ENCODE measurements around the gene VSTM2L. TPM values are rescaled to one million over a fixed set of nuclear protein-coding genes. Genes with fewer than 3 reads are reported as not detected.

VSTM2L gene
- total RNA-seq, 2 experiments from 2014 or later, result 0.17 TPM; not detected in 1

DNA sequence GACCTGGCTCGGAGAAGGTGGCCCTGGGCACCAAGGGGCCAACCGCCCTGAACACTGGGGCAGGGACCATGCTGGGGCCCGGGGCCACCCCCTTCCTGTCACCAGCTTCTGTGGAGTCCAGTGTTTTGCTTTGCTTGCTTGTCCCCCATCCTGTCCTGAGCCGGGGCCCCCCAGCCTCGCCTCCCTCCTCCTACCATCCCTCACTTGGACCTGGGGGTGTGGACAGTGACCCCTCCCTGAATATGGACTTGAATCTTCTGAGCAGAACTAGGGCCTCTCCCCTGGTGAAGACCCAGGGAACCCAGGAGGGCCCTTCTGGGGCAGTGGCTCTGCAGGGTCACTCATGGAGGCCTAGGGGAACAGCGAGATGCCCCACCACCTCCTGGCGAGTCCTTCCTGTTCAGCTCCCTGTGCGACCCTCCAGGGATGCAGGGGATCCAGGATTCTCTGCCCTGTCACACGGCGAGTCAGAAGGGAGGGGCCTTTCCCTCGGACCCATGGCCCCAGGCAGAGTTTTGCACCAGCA is 41.6 kb downstream of the VSTM2L start:
- Histone ChIP-seq H3K36me3 (ENCODE audit: insufficient read depth, low read length) (no peaks in the 10 kb centered on the region), H3K4me3 (ENCODE audit: low read depth, low read length, poor library complexity, severe bottlenecking) (no peak overlapping the region), H3K4me1 (ENCODE audit: insufficient read depth, low read length, poor library complexity, severe bottlenecking) (peaks cover 4% of the 10 kb centered on the region), H3K9me3 (ENCODE audit: low read length) (no peaks in the 10 kb centered on the region), H3K27ac (ENCODE audit: low read depth, low read length, poor library complexity, severe bottlenecking) (no peak overlapping the region), H2AFZ (ENCODE audit: low read length) (no peak overlapping the region), H4K20me1 (ENCODE audit: insufficient read depth, low read length) (no peaks in the 10 kb centered on the region), H3K9me2 (ENCODE audit: insufficient read depth, low read length) (no peaks in the 10 kb centered on the region), H3K4me2 (ENCODE audit: low read length) (no peak overlapping the region), H3K79me2 (ENCODE audit: insufficient read depth, low read depth, low read length) (no peaks in the 10 kb centered on the region)
- TF ChIP-seq CTCF (conservative IDR thresholded peaks at IDR 0.05; ENCODE audit: low read length) (no peak), EZH2phosphoT487 (IDR thresholded peaks at IDR 0.05; ENCODE audit: borderline replicate concordance, low read depth, low read length) (no peak)
- BruUV-seq (replicated peaks), result no TSS peak
- intact Hi-C loops (cut with micrococcal nuclease; ENCODE audit: unreplicated experiment), result no loop called here
- CTCF ChIA-PET (ENCODE audit: unreplicated experiment), result interaction anchor here (0.6 kb wide), 1 partner anchor 1680 kb away, joined by 12 read pairs; no protein-coding TSS in a partner anchor
- DNase-seq (ENCODE audit: low spot score), result no peak
- POLR2A ChIA-PET, result no interaction called here

DNA sequence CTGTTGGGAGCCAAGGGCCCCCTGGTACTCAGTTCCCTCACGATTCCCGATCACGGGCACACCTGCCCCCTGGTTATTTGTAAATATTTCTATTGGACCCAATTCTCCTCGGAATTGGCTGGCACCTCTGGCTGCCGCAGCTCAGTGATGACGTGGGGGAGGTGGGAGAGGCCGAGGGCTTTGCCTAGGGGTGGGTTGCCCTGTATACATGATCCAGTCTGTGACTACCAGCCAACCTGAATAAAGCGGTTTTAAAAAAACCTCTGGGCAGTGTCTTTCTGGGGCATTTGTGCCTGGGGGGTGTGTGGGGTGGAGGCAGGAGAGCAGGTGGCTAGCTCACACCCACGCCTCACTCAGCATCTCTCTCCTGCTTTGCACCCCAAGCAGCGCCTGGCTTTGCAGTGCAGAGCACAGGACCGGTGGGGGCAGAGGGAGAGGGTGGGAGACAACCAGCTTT is 42.2 kb downstream of the VSTM2L start:
- Histone ChIP-seq H2AFZ (ENCODE audit: low read length) (no peak overlapping the region), H4K20me1 (ENCODE audit: insufficient read depth, low read length) (no peaks in the 10 kb centered on the region), H3K27ac (ENCODE audit: low read depth, low read length, poor library complexity, severe bottlenecking) (no peak overlapping the region), H3K9me2 (ENCODE audit: insufficient read depth, low read length) (no peaks in the 10 kb centered on the region), H3K79me2 (ENCODE audit: insufficient read depth, low read depth, low read length) (no peaks in the 10 kb centered on the region), H3K4me3 (ENCODE audit: low read depth, low read length, poor library complexity, severe bottlenecking) (no peak overlapping the region), H3K4me2 (ENCODE audit: low read length) (no peak overlapping the region), H3K36me3 (ENCODE audit: insufficient read depth, low read length) (no peaks in the 10 kb centered on the region), H3K4me1 (ENCODE audit: insufficient read depth, low read length, poor library complexity, severe bottlenecking) (peaks cover 4% of the 10 kb centered on the region), H3K9me3 (ENCODE audit: low read length) (no peaks in the 10 kb centered on the region)
- DNase-seq (ENCODE audit: low spot score), result no peak
- TF ChIP-seq EZH2phosphoT487 (IDR thresholded peaks at IDR 0.05; ENCODE audit: borderline replicate concordance, low read depth, low read length) (no peak), CTCF (conservative IDR thresholded peaks at IDR 0.05; ENCODE audit: low read length) (no peak)
- no TSS peak for BruUV-seq (replicated peaks)
- CTCF ChIA-PET (ENCODE audit: unreplicated experiment), result no interaction called here
- POLR2A ChIA-PET, result no interaction called here
- intact Hi-C loops (cut with micrococcal nuclease; ENCODE audit: unreplicated experiment), result no loop called here

DNA sequence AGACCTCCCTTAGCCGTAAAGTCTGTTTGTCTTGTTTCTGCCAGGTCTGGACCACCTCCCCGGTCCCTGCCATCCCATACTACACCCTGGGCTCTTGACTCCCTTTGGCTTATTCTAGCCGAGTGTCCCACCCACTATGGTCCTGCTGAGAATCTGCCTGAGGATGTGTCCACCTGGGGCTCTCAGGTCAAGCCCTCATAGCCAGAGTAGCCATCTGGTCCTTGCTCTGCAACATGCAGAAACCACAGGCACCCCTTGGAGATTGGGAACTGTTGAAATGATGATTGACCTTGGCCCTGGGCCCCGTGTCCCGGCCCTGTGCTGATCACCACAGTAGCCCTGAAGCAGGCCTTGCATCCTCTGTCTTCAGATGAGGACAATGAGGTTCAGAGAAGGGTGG is 44.0 kb downstream of the VSTM2L start:
- peaks cover 4% of the 10 kb centered on the region for H3K4me1 ChIP-seq (ENCODE audit: insufficient read depth, low read length, poor library complexity, severe bottlenecking)
- TF ChIP-seq EZH2phosphoT487 (IDR thresholded peaks at IDR 0.05; ENCODE audit: borderline replicate concordance, low read depth, low read length) (no peak), CTCF (conservative IDR thresholded peaks at IDR 0.05; ENCODE audit: low read length) (no peak)
- H3K36me3 ChIP-seq (ENCODE audit: insufficient read depth, low read length), result no peaks in the 10 kb centered on the region
- no peaks in the 10 kb centered on the region for H4K20me1 ChIP-seq (ENCODE audit: insufficient read depth, low read length)
- no TSS peak for BruUV-seq (replicated peaks)
- ChIA-PET POLR2A (no interaction called here), CTCF (ENCODE audit: unreplicated experiment) (no interaction called here)
- no peaks in the 10 kb centered on the region for H3K9me2 ChIP-seq (ENCODE audit: insufficient read depth, low read length)
- H3K27ac ChIP-seq (ENCODE audit: low read depth, low read length, poor library complexity, severe bottlenecking), result no peak overlapping the region
- no peaks in the 10 kb centered on the region for H3K9me3 ChIP-seq (ENCODE audit: low read length)
- intact Hi-C loops (cut with micrococcal nuclease; ENCODE audit: unreplicated experiment), result no loop called here
- no peak for DNase-seq (ENCODE audit: low spot score)
- H3K79me2 ChIP-seq (ENCODE audit: insufficient read depth, low read depth, low read length), result no peaks in the 10 kb centered on the region
- H3K4me3 ChIP-seq (ENCODE audit: low read depth, low read length, poor library complexity, severe bottlenecking), result no peak overlapping the region
- no peak overlapping the region for H2AFZ ChIP-seq (ENCODE audit: low read length)
- no peak overlapping the region for H3K4me2 ChIP-seq (ENCODE audit: low read length)

Data from OCI-LY7 (cell line).